ENCODE results near the gene CDK17.

- TF ChIP-seq, protein P1, sequence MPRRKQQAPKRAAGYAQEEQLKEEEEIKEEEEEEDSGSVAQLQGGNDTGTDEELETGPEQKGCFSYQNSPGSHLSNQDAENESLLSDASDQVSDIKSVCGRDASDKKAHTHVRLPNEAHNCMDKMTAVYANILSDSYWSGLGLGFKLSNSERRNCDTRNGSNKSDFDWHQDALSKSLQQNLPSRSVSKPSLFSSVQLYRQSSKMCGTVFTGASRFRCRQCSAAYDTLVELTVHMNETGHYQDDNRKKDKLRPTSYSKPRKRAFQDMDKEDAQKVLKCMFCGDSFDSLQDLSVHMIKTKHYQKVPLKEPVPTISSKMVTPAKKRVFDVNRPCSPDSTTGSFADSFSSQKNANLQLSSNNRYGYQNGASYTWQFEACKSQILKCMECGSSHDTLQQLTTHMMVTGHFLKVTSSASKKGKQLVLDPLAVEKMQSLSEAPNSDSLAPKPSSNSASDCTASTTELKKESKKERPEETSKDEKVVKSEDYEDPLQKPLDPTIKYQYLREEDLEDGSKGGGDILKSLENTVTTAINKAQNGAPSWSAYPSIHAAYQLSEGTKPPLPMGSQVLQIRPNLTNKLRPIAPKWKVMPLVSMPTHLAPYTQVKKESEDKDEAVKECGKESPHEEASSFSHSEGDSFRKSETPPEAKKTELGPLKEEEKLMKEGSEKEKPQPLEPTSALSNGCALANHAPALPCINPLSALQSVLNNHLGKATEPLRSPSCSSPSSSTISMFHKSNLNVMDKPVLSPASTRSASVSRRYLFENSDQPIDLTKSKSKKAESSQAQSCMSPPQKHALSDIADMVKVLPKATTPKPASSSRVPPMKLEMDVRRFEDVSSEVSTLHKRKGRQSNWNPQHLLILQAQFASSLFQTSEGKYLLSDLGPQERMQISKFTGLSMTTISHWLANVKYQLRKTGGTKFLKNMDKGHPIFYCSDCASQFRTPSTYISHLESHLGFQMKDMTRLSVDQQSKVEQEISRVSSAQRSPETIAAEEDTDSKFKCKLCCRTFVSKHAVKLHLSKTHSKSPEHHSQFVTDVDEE (CRISPR knock-in tag; IDR thresholded peaks at IDR 0.05), result no peak
- TF ChIP-seq TCF4 (CRISPR knock-in tag; IDR thresholded peaks at IDR 0.05; ENCODE audit: borderline replicate concordance) (no peak), CSRNP3 (CRISPR knock-in tag; IDR thresholded peaks at IDR 0.05) (no peak), CREB5 (CRISPR knock-in tag; IDR thresholded peaks at IDR 0.05; ENCODE audit: low read depth) (no peak), ZC3H10 (CRISPR knock-in tag; IDR thresholded peaks at IDR 0.05) (no peak), ZNF70 (CRISPR knock-in tag; IDR thresholded peaks at IDR 0.05) (no peak), OSR1 (CRISPR knock-in tag; IDR thresholded peaks at IDR 0.05) (no peak)
These were observed 62.3 kb downstream of the CDK17 start for GRCh38 chr12:96337953-96338352.
